ENCODE data around the gene BACH2. TPM values are rescaled to one million over a fixed set of nuclear protein-coding genes. Genes with fewer than 3 reads are reported as not detected.

BACH2 gene
- total and polyA plus RNA-seq, 2 of the 4 experiments (the other 2 are of a cell fraction): 1.3 to 1.4 TPM

DNA sequence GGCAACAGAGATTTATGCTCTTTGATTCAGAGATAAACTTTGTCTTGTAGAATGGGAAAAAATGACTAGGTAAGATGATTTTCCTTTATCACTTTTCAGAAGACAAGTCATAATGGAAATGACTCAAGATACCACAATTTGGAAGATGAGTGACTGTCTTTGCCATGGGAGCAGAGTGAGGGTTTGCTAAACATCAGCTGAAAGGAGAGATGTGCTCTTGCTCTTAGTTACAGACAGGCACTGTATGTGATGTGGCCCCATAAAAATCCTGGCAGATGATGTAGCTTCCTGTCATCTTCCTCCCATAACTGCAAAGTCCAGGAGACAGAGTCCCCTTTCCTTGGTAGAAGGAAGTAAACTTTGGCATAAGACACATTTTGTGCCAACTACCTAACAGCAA, 47.6 kb downstream of the BACH2 start:
- H4K8ac ChIP-seq (ENCODE audit: low read depth in 2 of 2, low read length in 2 of 2): no peak overlapping the region
- ChIA-PET POLR2A (ENCODE audit: unreplicated experiment) (no interaction called here), CTCF (no interaction called here)
- H4K91ac ChIP-seq (ENCODE audit: insufficient read depth, low read depth, low read length): no peak overlapping the region
- H2BK5ac ChIP-seq (ENCODE audit: low read depth, low read length, poor library complexity, severe bottlenecking): no peak overlapping the region
- H2BK15ac ChIP-seq (ENCODE audit: low read depth, low read length): no peak overlapping the region
- no peaks in the 10 kb centered on the region for H3K36me3 ChIP-seq (ENCODE audit: control insufficient read depth, insufficient read depth, low read length)
- H3K4me1 ChIP-seq (ENCODE audit: control insufficient read depth, insufficient read depth, low read length): no peaks in the 10 kb centered on the region
- no TSS peak for BruUV-seq (replicated peaks)
- no peak overlapping the region for H2AK5ac ChIP-seq (ENCODE audit: low read depth, low read length)
- H3K4me2 ChIP-seq (ENCODE audit: low read depth, low read length): no peak overlapping the region
- in situ Hi-C loops (cut with MboI; ENCODE audit: low sequenced_read_pairs): no loop called here
- no peak overlapping the region for H2BK20ac ChIP-seq (ENCODE audit: low read depth, low read length)
- H2AK9ac ChIP-seq (replicated peaks; ENCODE audit: low read depth, low read length, poor library complexity): no peak overlapping the region
- intact Hi-C loops (cut with micrococcal nuclease): no loop called here
- no peak overlapping the region for H3K4ac ChIP-seq (ENCODE audit: low read depth, low read length)
- no peaks in the 10 kb centered on the region for H3K9me1 ChIP-seq (ENCODE audit: insufficient read depth, low read length)
- dilution Hi-C loops (cut with HindIII; ENCODE audit: low sequenced_read_pairs, unreplicated experiment): no loop called here
- H3K23ac ChIP-seq (ENCODE audit: low read depth, low read length): no peak overlapping the region
- H3K14ac ChIP-seq (replicated peaks; ENCODE audit: low read depth, low read length): no peak overlapping the region
- no peak for TF ChIP-seq RFX5 (IDR thresholded peaks at IDR 0.05; ENCODE audit: low read depth, low read length)
- TF ChIP-seq CEBPB (IDR thresholded peaks at IDR 0.05; ENCODE audit: low read depth, low read length): no peak
- no peak overlapping the region for H3K27ac ChIP-seq (ENCODE audit: insufficient read depth, low read length)
- no peaks in the 10 kb centered on the region for H3K27me3 ChIP-seq (ENCODE audit: control insufficient read depth, insufficient read depth, low read length)
- no peak overlapping the region for H3K18ac ChIP-seq (ENCODE audit: low read depth, low read length)
- no peak overlapping the region for H3K9ac ChIP-seq (ENCODE audit: low read depth, low read length)
- no peak overlapping the region for H2BK120ac ChIP-seq (ENCODE audit: low read depth, low read length)
- ATAC-seq (ENCODE audit: low read depth) (no peak), DNase-seq (peak; percentile 56)
- H4K5ac ChIP-seq (ENCODE audit: low read depth, low read length): no peak overlapping the region
- no peak overlapping the region for H3K4me3 ChIP-seq (ENCODE audit: insufficient read depth, low read depth, low read length)
- H4K20me1 ChIP-seq (ENCODE audit: insufficient read depth, low read length): no peaks in the 10 kb centered on the region
- no peaks in the 10 kb centered on the region for H3K79me1 ChIP-seq (ENCODE audit: low read depth in 1 of 2, low read length in 2 of 2)
- no peak overlapping the region for H3K56ac ChIP-seq (ENCODE audit: extremely low read depth, insufficient read depth, low read length)
- no peak overlapping the region for H2AFZ ChIP-seq (replicated peaks; ENCODE audit: low read length, poor library complexity)
- H3K9me3 ChIP-seq (ENCODE audit: control insufficient read depth, insufficient read depth, low read length): no peaks in the 10 kb centered on the region
